ENCODE results near the gene OR5B12.
"Not testable (repeated sequence)": the region's sequence is repeated elsewhere in the genome, so short reads cannot be mapped to it uniquely, and the experiment has no call there.

The OR5B12 gene

DNA sequence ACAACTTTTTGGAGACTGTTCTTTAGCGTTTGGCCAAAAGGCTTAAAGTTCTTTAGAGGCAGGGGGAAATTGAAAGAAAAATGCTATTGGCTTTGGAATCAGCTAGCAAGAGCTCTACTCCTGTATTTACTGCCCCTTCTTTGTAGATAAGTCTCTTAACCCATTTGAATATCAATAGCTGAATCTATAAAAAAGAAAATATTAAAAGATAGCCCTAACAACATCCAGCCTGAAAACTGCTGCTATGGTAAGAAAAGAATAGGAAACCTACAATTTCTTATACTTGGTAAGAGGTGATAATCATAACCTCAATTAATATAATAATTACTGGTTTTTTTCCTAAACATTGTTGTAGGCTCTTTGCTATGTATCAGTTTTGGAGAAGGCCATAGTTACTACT is at the start of gene OR5B12:
Gene OR5B12 (minus strand): TSS at position 101 of the 400 bp plus-strand sequence. CDS start 2,085 bp downstream, outside the sequence.
- no peak for DNase-seq

DNA sequence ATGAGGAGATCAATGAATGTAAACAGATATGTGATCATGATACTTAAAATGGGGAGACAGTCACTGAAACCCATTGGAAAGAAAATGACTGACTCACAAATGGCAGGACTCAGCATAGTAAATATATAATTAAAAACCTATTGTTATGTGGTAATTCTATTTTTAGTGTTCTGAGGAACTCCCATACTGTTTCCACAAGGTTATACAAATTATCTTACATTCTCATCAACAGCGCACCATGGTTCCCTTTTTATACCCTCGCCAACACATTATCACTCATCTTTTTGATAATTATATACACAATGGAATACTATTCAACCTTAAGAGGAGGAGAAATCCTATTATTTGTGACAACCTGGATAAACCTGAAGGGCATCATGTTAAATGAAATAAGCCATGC is 48.8 kb upstream of the OR5B12 start:
- no peak for DNase-seq

DNA sequence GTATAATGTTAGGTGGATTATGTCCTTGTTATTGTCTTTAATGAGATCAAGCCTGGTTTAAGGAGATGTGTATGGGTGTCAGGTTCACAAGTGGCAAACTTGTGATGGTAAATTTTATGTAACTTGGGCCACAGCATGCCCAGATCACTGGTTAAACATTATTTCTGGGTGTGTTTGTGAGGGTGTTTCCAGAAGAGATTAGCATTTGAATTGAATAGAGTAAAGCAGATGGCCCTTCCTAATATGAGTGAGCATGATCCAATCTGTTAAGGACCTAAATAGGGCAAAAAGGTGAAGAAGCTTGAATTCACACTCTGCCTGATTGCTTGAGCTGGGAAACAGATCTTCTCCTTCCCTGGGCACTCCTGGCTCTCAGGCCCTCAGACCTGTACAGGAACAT is 45.1 kb upstream of the OR5B12 start:
- DNase-seq: no peak

DNA sequence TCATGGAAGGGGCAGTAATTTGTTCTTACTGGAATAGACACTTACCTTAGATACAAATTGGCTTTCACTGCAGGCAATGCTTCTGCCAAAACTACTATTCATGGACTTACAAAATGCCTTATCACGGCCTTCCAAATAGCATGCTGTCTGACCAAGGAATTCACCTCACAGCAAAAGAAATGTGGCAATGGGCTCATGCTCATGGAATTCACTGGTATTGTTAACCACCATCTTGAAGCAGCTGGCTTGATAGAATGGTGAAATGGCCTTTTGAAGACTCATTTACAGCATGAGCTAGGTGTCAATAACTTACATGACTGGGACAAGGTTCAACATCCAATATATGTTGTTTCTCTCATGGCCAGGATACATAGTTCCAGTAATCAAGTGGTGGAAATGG is 43.9 kb upstream of the OR5B12 start:
- DNase-seq: no peak

DNA sequence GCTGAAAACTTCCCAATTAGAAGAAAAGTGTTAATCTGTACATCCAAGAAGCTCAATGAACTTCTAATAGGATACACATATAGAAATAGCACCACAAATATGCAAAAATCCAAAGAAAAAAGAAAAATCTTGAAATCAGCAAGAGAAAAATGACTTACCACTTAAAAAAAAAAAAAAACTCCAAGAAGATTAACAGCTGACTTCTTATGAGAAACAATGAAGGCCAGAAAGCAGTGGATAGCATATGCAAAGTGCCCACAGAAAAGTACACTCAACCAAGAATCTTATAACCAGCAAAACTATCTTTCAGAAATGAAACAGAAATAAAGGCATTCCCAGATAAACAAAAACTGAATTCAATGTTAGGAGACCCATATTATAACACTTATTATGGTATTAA is 29.9 kb upstream of the OR5B12 start:
- DNase-seq: no peak

DNA sequence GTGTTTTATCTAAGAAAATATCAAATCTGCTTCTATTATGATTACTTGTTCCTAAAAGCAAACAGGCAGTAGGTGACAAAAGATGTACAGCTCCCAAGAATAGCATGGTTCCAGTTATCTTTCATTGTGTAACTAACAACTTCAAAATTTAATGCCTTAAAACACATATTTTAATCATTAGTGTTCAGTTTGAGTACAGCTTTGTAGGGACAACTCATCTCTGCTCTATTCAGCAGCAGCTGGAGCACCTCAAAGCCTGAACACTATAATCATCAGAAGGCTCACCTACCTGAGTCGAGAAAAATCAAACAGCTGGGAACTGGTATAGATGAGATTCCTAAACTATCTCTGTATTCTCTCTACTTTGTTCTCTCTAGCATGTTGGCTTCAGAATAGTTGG is 24.3 kb upstream of the OR5B12 start:
- no peak for DNase-seq

DNA sequence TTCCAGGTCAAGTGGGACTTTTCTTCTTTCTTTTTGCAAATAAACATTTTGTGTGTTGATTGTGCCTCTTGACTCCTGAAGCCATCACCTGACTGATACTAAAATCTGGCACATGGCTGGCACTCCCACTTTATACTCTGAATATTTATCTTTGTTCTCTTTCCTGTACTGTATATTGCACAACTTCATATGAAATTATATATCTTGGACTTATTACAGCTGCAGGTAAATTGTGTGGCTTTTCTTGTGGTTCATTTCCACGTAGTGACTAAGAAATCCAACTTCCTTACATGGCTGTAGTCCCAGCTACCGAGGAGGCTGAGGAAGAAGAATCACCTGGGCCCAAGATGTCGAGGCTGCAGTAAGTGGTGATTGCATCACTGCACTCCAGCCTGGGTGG is 23.7 kb upstream of the OR5B12 start:
- DNase-seq: no peak

DNA sequence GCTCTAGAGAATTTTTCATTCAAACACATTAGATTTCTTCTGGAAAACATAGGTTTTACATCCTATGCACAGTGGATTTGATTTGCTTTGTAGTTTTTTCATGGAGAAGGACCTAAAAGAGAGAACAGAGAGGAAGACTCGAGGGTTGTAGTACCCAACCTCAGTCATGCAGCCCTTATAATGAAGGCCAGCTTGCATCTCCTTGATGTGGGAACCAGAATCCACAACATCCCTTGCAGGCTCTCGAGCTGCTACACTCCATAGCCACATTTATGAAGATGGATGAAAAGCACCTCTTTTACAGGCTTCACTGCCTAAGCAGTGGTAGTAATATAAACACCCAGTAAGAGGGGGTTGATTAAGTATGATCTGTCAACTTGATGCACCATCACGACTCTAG is 9.5 kb upstream of the OR5B12 start:
- DNase-seq: no peak

DNA sequence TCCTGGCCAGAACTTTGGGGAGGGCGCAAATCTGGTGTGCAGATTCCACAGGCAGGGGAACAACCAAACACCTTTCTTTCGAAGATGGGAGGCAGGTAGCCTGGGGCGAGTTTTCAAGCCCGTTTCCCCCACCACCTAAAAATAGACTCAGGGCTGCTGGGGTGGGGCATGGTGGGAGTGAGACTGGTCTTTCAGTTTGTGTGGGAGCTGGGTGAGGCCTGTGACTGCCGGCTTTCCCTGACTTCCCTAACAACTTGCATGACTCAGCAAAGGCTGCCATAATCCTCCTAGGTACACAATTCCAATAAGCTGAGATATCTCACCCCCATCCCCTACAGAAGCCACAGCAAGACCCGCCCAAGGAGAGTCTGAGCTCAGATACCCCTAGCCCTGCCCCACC is 4.3 kb upstream of the OR5B12 start:
- DNase-seq: no peak

DNA sequence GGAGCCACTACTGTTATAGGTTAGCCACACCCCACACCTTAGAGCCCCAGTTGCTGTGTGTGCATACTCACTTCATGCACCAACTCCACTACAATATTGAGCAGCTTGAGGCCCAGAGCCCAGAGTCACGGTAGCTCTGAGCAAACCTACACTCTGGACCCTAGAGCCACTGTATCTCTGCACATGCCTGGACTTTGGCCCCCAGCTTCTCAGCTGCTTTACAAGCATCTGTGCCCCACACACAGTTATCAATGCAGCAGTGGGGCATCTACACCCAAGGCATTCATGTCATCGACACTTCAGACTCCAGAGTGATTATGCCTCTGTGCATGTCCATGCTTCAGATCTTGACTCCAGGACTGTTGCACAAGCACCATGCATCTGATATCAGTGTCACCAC is 2.3 kb upstream of the OR5B12 start:
- DNase-seq: no peak

DNA sequence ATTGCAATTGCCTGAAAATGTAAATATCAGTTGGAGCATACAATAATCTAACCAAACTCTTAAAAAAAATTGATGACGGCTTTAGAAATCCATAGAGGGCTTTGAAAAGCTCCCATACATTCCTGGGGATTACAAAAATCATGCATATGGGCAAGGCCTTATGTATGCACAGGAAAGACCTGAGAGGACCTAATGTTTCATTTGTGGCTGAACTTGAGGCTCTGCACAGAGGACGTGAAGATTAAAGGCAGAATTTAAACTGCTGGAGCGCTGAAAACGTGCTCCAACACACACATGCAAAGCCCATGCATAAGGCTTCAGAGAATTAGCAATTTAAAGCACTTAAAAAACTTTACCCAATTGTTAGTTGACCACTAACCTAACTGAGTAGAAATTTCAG is 3.5 kb downstream of the OR5B12 start:
- no peak for DNase-seq

DNA sequence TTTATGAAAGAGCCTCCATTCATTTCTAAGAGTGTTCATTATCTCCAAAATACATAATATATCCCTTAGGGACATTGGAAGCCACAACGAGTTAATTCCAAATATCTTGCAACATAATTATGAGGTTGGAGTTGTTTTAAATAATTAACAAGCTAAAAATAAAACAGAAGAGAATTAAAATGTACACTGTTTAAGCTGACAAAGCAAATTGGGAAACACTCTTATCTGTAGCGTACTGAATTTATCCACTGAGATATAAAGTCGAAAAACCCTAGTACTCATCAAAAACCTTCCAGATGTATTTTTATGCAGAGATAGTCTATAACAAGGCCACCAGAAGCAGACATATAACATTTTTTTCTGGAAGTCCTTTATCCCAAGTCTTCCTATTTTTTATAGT is 7.8 kb downstream of the OR5B12 start:
- no peak for DNase-seq

DNA sequence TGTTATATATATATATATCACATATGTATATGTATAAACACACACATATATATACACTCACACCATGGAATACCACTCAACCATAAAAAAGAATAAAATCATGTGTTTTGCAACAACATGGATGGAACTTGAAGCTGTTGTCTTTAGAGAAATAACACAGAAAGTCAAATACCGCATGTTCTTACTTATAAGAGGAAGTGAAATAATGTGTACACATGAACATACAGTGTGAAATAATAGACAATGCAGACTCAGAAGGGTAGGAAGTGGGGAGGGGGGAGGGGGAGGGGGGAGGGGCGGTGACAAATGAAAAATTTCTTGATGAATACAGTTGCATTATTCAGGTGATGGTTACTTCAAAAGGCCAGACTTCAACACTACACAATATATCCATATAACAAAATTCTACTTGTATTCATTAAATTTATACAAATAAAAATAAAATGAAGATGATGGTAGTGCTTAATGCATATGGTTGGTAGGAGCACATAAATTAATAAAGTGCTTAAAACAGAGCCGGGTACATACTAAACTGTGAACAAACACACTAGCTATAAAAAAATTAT is 8.3 kb downstream of the OR5B12 start:
- no peak for DNase-seq

DNA sequence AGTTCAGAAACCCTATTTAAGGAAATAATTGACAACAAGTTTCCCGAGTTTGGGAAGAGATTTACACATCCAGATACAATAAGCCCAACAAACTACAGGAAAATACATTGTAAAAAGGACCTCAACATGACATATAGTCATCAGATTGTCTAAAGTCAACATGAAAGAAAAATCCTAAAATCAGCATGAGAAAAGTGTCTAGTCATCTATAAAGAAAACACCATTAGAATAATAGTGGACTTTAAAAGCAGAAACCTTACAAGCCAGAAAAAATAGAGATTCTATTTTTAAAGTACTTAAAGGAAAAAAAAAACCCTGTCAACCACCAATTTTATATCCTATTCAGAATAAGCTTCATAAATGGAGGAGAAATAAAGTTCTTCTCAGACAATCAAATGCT is 12.8 kb downstream of the OR5B12 start:
- DNase-seq: no peak

DNA sequence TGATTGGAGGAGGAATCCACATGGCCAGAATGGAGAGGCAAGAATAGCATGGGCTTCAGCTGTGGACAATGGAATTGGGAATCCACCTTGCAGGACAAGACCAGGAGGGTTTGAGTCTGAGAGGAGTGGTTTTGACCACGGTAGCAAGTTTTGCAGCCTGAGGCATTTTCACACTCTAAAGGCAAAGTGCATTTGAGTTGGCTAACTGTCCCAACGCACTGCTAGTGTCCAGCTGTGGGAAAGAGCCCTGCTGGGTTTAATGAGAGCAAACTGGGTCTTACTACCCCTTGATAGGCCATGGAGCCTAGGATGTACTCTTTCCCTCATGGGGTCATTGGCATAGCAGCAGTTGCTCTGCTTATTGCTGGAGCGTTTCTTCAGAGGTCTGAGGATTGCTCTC is 14.0 kb downstream of the OR5B12 start, which contains the start of gene OR5B2:
Gene OR5B2 (minus strand): TSS at position 101 of the 400 bp plus-strand sequence. CDS start 4,860 bp downstream, outside the sequence.
- DNase-seq: no peak

DNA sequence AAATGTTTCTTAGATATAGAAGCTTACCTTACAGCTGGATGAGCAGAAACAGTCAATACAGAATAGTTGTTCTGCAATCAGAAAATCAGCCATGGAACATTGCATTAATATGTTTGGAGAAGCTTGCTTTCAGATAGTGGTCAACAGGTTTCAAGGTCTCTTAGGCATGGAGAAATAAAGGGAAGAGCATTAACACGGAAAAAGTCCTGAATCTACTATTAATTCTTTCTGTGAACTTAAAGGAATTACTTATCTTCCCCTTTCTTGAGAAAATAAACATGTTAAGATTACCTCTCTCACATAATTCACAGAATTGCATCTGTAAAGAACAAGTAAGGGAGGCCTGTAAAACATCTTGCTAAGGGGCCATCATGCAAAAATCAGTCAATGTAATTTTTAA is 35.3 kb downstream of the OR5B12 start, which contains the start of gene OR5B3:
Gene OR5B3 (minus strand): TSS at position 101 of the 400 bp plus-strand sequence. CDS start 3,465 bp downstream, outside the sequence.
- no peak for DNase-seq

DNA sequence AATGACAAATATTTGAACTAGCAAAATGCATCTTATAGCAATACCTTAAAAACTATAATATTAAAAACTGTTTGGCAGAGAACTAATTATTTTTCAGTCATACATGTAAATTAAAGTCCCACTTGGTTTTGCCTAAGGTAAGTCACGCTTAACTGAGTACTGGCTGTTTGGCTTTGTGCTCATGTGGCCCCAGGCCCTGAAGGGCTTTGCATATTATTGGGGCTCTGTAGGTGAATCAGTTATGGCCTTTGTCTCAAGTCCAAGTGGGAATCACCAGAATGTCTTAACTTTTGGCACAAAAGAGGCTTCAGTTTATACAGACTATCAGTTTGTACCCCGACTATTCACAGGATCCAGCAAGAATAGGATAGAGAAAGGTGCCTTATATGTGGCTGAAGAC is 42.4 kb downstream of the OR5B12 start:
- DNase-seq: not testable (repeated sequence)

DNA sequence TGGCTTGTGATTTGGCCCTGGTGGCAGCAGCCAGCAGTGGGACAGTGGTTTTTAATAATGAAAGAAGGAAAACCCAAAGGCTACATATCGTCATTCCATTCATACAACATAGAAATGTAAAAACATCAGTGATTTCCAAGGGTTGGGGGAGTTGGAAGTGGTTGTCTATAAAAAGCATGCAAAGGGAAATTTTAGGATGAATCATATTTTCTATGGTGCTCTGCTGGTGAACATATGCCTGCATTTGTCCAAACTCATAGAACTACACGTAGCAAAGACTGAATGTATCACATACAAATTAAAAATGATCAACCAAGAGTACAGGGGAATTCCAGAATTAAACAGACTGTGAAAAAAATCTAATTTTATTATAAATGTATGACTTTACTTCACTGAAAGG is 46.5 kb downstream of the OR5B12 start:
- no peak for DNase-seq

DNA sequence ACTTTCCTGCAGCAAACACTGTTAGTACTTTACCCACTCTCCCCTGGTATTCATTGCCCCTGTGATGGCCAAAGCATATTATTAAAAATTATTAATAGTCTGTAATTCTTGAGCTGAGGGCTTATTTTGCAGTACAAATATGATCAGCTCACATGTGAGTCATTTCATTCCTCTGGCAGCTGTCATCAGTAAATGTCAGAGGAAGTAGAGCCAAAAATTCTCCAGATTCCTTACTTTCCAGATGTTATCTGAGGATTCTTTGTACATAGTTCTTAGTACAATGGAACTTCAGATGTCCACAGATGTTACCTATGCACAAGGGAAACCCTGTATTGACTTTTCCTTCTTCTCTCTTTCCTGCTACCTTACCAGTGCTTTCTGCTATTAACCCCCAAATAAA is 47.8 kb downstream of the OR5B12 start:
- DNase-seq: no peak

DNA sequence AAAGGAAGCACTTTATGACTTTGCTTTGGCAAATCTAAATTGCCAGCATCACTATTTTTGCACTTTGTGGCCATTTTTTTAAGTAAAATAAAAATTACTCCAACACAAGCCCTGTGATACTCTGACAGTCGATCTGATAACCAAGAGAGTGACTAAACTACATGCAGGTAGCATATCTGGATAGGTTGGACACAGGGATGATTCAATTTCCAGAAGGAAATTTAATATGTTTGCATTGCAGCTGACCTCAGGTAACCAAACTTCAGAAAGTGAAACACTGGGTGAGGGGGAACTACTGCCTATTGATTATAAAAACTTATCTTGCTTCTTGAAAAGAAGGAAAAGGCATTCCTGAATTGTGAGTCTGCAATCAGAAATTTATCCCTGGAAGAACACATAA is 49.3 kb downstream of the OR5B12 start:
- no peak for DNase-seq

DNA sequence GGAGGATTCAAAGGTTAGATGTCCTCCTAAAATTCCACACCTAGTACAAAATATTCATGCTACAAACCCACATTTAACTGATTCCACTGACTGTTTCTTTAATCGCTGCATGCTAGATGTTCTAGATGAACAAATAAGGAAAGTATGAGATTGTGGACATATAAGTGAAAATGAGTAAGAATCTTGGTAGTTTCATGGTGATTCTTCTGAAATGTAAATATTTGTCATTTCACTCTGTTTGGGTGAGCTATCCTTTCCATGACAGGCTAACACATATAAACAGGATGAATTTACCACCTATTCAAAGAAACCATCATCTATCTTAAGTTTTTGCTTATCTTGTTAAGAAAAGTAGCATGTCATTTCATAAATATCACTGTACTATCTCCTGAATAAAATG is 50.2 kb downstream of the OR5B12 start:
- no peak for DNase-seq

DNA sequence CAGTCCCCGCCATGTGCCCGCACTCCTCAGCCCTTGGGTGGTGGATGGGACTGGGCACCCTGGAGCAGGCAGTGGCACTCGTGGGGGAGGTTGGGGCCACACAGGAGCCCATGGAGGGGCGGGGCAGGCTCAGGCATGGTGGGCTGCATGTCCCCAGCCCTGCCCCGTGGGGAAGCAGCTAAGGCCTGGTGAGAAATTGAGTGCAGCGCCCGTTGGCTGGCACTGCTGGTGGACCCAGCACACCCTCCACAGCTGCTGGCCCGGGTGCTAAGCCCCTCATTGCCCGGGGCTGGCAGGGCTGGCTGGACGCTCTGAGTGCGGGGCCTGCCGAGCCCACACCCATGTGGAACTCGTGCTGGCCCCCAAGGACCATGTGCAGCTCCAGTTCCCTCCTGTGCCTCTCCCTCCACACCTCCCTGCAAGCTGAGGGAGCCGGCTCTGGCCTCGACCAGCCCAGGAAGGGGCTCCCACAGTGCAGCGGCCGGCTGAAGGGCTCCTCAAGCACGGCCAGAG is 51.4 kb downstream of the OR5B12 start:
- no peak for DNase-seq
